SK-N-SH treated with all-trans-retinoic acid at 6 μM for 48 hours (cell line): ENCODE data around the gene NKD2.

Experiments
- ATAC-seq: fragments of 200-7000 bp; cut with Tn5 transposase; 3 replicates; pipeline ENCODE4 v1.9.1; 2020; ENCODE audit warnings: mild to moderate bottlenecking, moderate library complexity
- ARNTL ChIP-seq: fragments of 450-650 bp; formaldehyde crosslinking; IDR thresholded peaks from 2 replicates; pipeline ENCODE4 v1.5.0; 2020; ENCODE audit warnings: low read depth, mild to moderate bottlenecking, moderate library complexity, borderline replicate concordance
- BACH2 ChIP-seq: fragments of 250-450 bp; sonication (Bioruptor Pico); IDR thresholded peaks from 2 replicates; pipeline ENCODE4 v1.9.0; 2021; ENCODE audit warnings: mild to moderate bottlenecking, borderline replicate concordance
- CREB5 ChIP-seq: fragments of 250-450 bp; sonication (Bioruptor Pico); IDR thresholded peaks from 2 replicates; pipeline ENCODE4 v1.5.1; 2020; ENCODE audit warnings: low read depth, mild to moderate bottlenecking, moderate library complexity
- CSDC2 ChIP-seq: fragments of 250-450 bp; sonication (Bioruptor Pico); IDR thresholded peaks from 2 replicates; pipeline ENCODE4 v1.5.0; 2020; ENCODE audit warnings: mild to moderate bottlenecking, moderate library complexity
- CSRNP3 ChIP-seq: fragments of 250-450 bp; sonication (Bioruptor Pico); IDR thresholded peaks from 2 replicates; pipeline ENCODE4 v1.5.1; 2021; ENCODE audit warnings: mild to moderate bottlenecking, moderate library complexity
- ESRRG ChIP-seq: fragments of 250-450 bp; sonication (Bioruptor Pico); IDR thresholded peaks from 2 replicates; pipeline ENCODE4 v1.6.1; 2021; ENCODE audit warnings: mild to moderate bottlenecking
- GLIS3 ChIP-seq: fragments of 250-450 bp; sonication (Bioruptor Pico); IDR thresholded peaks from 2 replicates; pipeline ENCODE4 v1.5.0; 2020; ENCODE audit warnings: mild to moderate bottlenecking, moderate library complexity
- ISL1 ChIP-seq: fragments of 250-450 bp; sonication (Bioruptor Pico); IDR thresholded peaks from 2 replicates; pipeline ENCODE4 v2.1.2; 2022; ENCODE audit warnings: mild to moderate bottlenecking, moderate library complexity
- OSR1 ChIP-seq: fragments of 250-450 bp; sonication (Bioruptor Pico); IDR thresholded peaks from 2 replicates; pipeline ENCODE4 v1.8.0; 2022; ENCODE audit warnings: moderate library complexity, mild to moderate bottlenecking, inconsistent platforms
- PATZ1 ChIP-seq: fragments of 250-450 bp; sonication (Bioruptor Pico); IDR thresholded peaks from 2 replicates; pipeline ENCODE4 v1.8.0; 2020; ENCODE audit warnings: mild to moderate bottlenecking, moderate library complexity, borderline replicate concordance
- POU6F1 ChIP-seq: fragments of 250-450 bp; sonication (Bioruptor Pico); IDR thresholded peaks from 2 replicates; pipeline ENCODE4 v1.8.0; 2021; ENCODE audit warnings: low read depth, mild to moderate bottlenecking, moderate library complexity, borderline replicate concordance
- PPARA ChIP-seq: fragments of 250-450 bp; sonication (Bioruptor Pico); IDR thresholded peaks from 2 replicates; pipeline ENCODE4 v1.5.0; 2020; ENCODE audit warnings: mild to moderate bottlenecking, borderline replicate concordance
- RARB ChIP-seq: fragments of 250-450 bp; sonication (Bioruptor Pico); IDR thresholded peaks from 2 replicates; pipeline ENCODE4 v1.8.0; 2021; ENCODE audit warnings: mild to moderate bottlenecking, moderate library complexity
- TCF4 ChIP-seq: fragments of 250-450 bp; sonication (Bioruptor Pico); IDR thresholded peaks from 2 replicates; pipeline ENCODE4 v1.8.0; 2021; ENCODE audit warnings: mild to moderate bottlenecking, moderate library complexity, borderline replicate concordance
- TOX ChIP-seq: fragments of 250-450 bp; sonication (Bioruptor Pico); IDR thresholded peaks from 2 replicates; pipeline ENCODE4 v1.8.0; 2021; ENCODE audit warnings: mild to moderate bottlenecking, moderate library complexity, borderline replicate concordance
- TSHZ2 ChIP-seq: fragments of 250-450 bp; sonication (Bioruptor Pico); IDR thresholded peaks from 2 replicates; pipeline ENCODE4 v1.5.0; 2020; ENCODE audit warnings: mild to moderate bottlenecking, moderate library complexity
- ZC3H10 ChIP-seq: fragments of 250-450 bp; sonication (Bioruptor Pico); IDR thresholded peaks from 2 replicates; pipeline ENCODE4 v1.5.1; 2021; ENCODE audit warnings: mild to moderate bottlenecking, moderate library complexity
- ZFP3 ChIP-seq: fragments of 250-450 bp; sonication (Bioruptor Pico); IDR thresholded peaks from 2 replicates; pipeline ENCODE4 v1.5.0; 2020; ENCODE audit warnings: mild to moderate bottlenecking, moderate library complexity
- ZFP30 ChIP-seq: fragments of 450-650 bp; formaldehyde crosslinking; IDR thresholded peaks from 2 replicates; pipeline ENCODE4 v1.5.0; 2022; ENCODE audit warnings: mild to moderate bottlenecking, moderate library complexity
- ZNF565 ChIP-seq: fragments of 450-650 bp; formaldehyde crosslinking; conservative IDR thresholded peaks from 2 replicates; pipeline ENCODE4 v1.5.0; 2020; ENCODE audit warnings: low read depth, mild to moderate bottlenecking, moderate library complexity
- ZNF70 ChIP-seq: fragments of 450-650 bp; formaldehyde crosslinking; IDR thresholded peaks from 2 replicates; pipeline ENCODE4 v1.5.0; 2020; ENCODE audit warnings: mild to moderate bottlenecking, moderate library complexity
- ZNF8 ChIP-seq: fragments of 450-650 bp; formaldehyde crosslinking; IDR thresholded peaks from 2 replicates; pipeline ENCODE4 v1.5.0; 2020; ENCODE audit warnings: mild to moderate bottlenecking, moderate library complexity

The NKD2 gene

GRCh38 chr5:1083823-1084605, 75.4 kb downstream of the NKD2 start:
- TF ChIP-seq CREB5 (CRISPR knock-in tag) (no peak), OSR1 (CRISPR knock-in tag) (no peak), RARB (CRISPR knock-in tag) (no peak), ZFP3 (no peak), ZFP30 (CRISPR knock-in tag) (no peak), TSHZ2 (CRISPR knock-in tag) (no peak), TOX (no peak), ESRRG (no peak), ZNF8 (CRISPR knock-in tag) (no peak), ZNF565 (no peak), ISL1 (CRISPR knock-in tag) (no peak), ARNTL (no peak), CSDC2 (CRISPR knock-in tag) (no peak), POU6F1 (no peak), TCF4 (CRISPR knock-in tag) (no peak)
- ATAC-seq = no peak

- TF ChIP-seq CSDC2 (CRISPR knock-in tag) = no peak
- TF ChIP-seq ARNTL = no peak
- TF ChIP-seq ISL1 (CRISPR knock-in tag) = no peak
- TF ChIP-seq ESRRG = no peak
- no peak for TF ChIP-seq PATZ1 (CRISPR knock-in tag)
- no peak for TF ChIP-seq ZNF70
- TF ChIP-seq ZFP3 = no peak
- TF ChIP-seq PPARA (CRISPR knock-in tag) = no peak
- TF ChIP-seq GLIS3 (CRISPR knock-in tag) = no peak
- no peak for TF ChIP-seq RARB (CRISPR knock-in tag)
- no peak for TF ChIP-seq ZC3H10 (CRISPR knock-in tag)
- TF ChIP-seq BACH2 = no peak
- no peak for TF ChIP-seq TCF4 (CRISPR knock-in tag)
- TF ChIP-seq CSRNP3 (CRISPR knock-in tag) = no peak
- TF ChIP-seq POU6F1 = no peak
- no peak for TF ChIP-seq ZNF8 (CRISPR knock-in tag)
- no peak for TF ChIP-seq ZFP30 (CRISPR knock-in tag)
- ATAC-seq = no peak
Observed at GRCh38 chr5:1085391-1085790, 76.8 kb downstream of the NKD2 start.
